H9 (cell line): ENCODE data around the gene AQP11. TPM values are rescaled to one million over a fixed set of nuclear protein-coding genes. Genes with fewer than 3 reads are reported as not detected.

Source experiments
- DNase-seq: peaks from one replicate; pipeline ENCODE4 v3.0.0-alpha.2; 2017
- H2AFZ ChIP-seq: one replicate; pipeline ENCODE4 v1.6.1; 2013; ENCODE audit warnings: mild to moderate bottlenecking, low read length, control low read depth, moderate library complexity
- H2AK5ac ChIP-seq: 2 replicates; pipeline ENCODE4 v1.6.1; 2013; ENCODE audit warnings: low read length, control low read depth, mixed read lengths; ENCODE audit not compliant: insufficient read length
- H2BK120ac ChIP-seq: one replicate; pipeline ENCODE4 v1.6.1; 2013; ENCODE audit warnings: low read depth, mild to moderate bottlenecking, low read length, control low read depth, inconsistent platforms; ENCODE audit not compliant: poor library complexity, severe bottlenecking
- H2BK12ac ChIP-seq: 2 replicates; pipeline ENCODE4 v1.6.1; 2013; ENCODE audit warnings: low read length, control low read depth, mixed read lengths, low read depth; ENCODE audit not compliant: insufficient read length
- H2BK15ac ChIP-seq: 2 replicates; pipeline ENCODE4 v1.6.1; 2013; ENCODE audit warnings: low read depth, low read length, control low read depth
- H2BK20ac ChIP-seq: one replicate; pipeline ENCODE4 v1.6.1; 2013; ENCODE audit warnings: low read depth, mild to moderate bottlenecking, low read length, control low read depth, inconsistent platforms; ENCODE audit not compliant: poor library complexity, severe bottlenecking
- H2BK5ac ChIP-seq: 2 replicates; pipeline ENCODE4 v1.6.1; 2013; ENCODE audit warnings: low read length, control low read depth, mixed read lengths; ENCODE audit not compliant: insufficient read length
- H3K14ac ChIP-seq: 2 replicates; pipeline ENCODE4 v1.6.1; 2013; ENCODE audit warnings: low read length, control low read depth; ENCODE audit not compliant: insufficient read depth
- H3K18ac ChIP-seq: 2 replicates; pipeline ENCODE4 v1.6.1; 2013; ENCODE audit warnings: low read depth, mild to moderate bottlenecking, mixed read lengths, low read length, control low read depth; ENCODE audit not compliant: insufficient read length
- H3K23ac ChIP-seq: 2 replicates; pipeline ENCODE4 v1.6.1; 2013; ENCODE audit warnings: low read length, control low read depth, mixed read lengths, low read depth; ENCODE audit not compliant: insufficient read length
- H3K23me2 ChIP-seq: 2 replicates; pipeline ENCODE4 v1.6.1; 2013; ENCODE audit warnings: low read depth, mild to moderate bottlenecking, mixed read lengths, low read length, control low read depth; ENCODE audit not compliant: insufficient read length, poor library complexity, severe bottlenecking
- H3K27ac ChIP-seq: 2 replicates; pipeline ENCODE4 v1.5.1; 2013; ENCODE audit warnings: low read length, control low read depth, mixed read lengths, low read depth; ENCODE audit not compliant: insufficient read length
- H3K27me3 ChIP-seq: 2 replicates; pipeline ENCODE4 v1.6.1; 2013; ENCODE audit warnings: low read length, control low read depth, inconsistent platforms; ENCODE audit not compliant: insufficient read depth
- H3K4ac ChIP-seq: 2 replicates; pipeline ENCODE4 v1.6.1; 2013; ENCODE audit warnings: low read depth, mild to moderate bottlenecking, control low read depth, inconsistent platforms, low read length, moderate library complexity
- H3K4me1 ChIP-seq: 2 replicates; pipeline ENCODE4 v1.6.1; 2013; ENCODE audit warnings: low read length, control low read depth, inconsistent platforms; ENCODE audit not compliant: insufficient read depth
- H3K4me2 ChIP-seq: 2 replicates; pipeline ENCODE4 v1.6.1; 2013; ENCODE audit warnings: low read length, control low read depth, mixed read lengths; ENCODE audit not compliant: insufficient read length, insufficient read depth
- H3K56ac ChIP-seq: 2 replicates; pipeline ENCODE4 v1.6.1; 2013; ENCODE audit warnings: low read depth, mild to moderate bottlenecking, mixed read lengths, low read length, control low read depth; ENCODE audit not compliant: insufficient read length
- H3K79me1 ChIP-seq: 2 replicates; pipeline ENCODE4 v1.6.1; 2013; ENCODE audit warnings: low read depth, mild to moderate bottlenecking, moderate library complexity, low read length, control low read depth, inconsistent platforms; ENCODE audit not compliant: insufficient read depth, poor library complexity, severe bottlenecking
- H3K79me2 ChIP-seq: 2 replicates; pipeline ENCODE4 v1.6.1; 2013; ENCODE audit warnings: low read length, control low read depth, inconsistent platforms; ENCODE audit not compliant: insufficient read depth
- H3K9ac ChIP-seq: 2 replicates; pipeline ENCODE4 v1.6.1; 2013; ENCODE audit warnings: low read length, control low read depth, mixed read lengths; ENCODE audit not compliant: insufficient read length; ENCODE audit errors: extremely low read depth
- H3K9me3 ChIP-seq: one replicate; pipeline ENCODE4 v1.6.1; 2013; ENCODE audit warnings: low read depth, low read length, inconsistent platforms; ENCODE audit not compliant: control insufficient read depth
- H3T11ph ChIP-seq: one replicate; pipeline ENCODE4 v1.6.1; 2013; ENCODE audit warnings: mild to moderate bottlenecking, low read length, control low read depth, inconsistent platforms
- H4K20me1 ChIP-seq: one replicate; pipeline ENCODE4 v1.6.1; 2013; ENCODE audit not compliant: control insufficient read depth, insufficient read length, insufficient read depth
- H4K5ac ChIP-seq: 2 replicates; pipeline ENCODE4 v1.6.1; 2013; ENCODE audit warnings: low read depth, mild to moderate bottlenecking, mixed read lengths, low read length, control low read depth; ENCODE audit not compliant: insufficient read length
- H4K8ac ChIP-seq: replicated peaks from 2 replicates; pipeline ENCODE4 v1.6.1; 2013; ENCODE audit warnings: low read length, control low read depth, mixed read lengths, low read depth; ENCODE audit not compliant: insufficient read length
- H4K91ac ChIP-seq: 2 replicates; pipeline ENCODE4 v1.6.1; 2013; ENCODE audit warnings: low read depth, mild to moderate bottlenecking, moderate library complexity, mixed read lengths, low read length, control low read depth; ENCODE audit not compliant: insufficient read length
- H3K27ac Mint-ChIP-seq, 3 experiments: 2 replicates in 2 of 3; 3 replicates in 1 of 3; pipeline ENCODE4 v1.8.0; 2020 to 2021; ENCODE audit warnings: mixed read lengths in 3 of 3, mild to moderate bottlenecking in 1 of 3, moderate library complexity in 1 of 3
- H3K27me3 Mint-ChIP-seq: 2 replicates; pipeline ENCODE4 v1.8.0; 2021; ENCODE audit warnings: low read depth, mild to moderate bottlenecking, moderate library complexity, mixed read lengths
- H3K36me3 Mint-ChIP-seq, 3 experiments: 2 replicates in 2 of 3; 3 replicates in 1 of 3; pipeline ENCODE4 v1.8.0; 2020 to 2021; ENCODE audit warnings: low read depth in 3 of 3, mixed read lengths in 3 of 3; ENCODE audit not compliant: insufficient read depth in 1 of 3
- H3K4me1 Mint-ChIP-seq, 2 experiments: 2 replicates each; pipeline ENCODE4 v1.8.0; 2020; ENCODE audit warnings: mixed read lengths in 2 of 2
- H3K4me3 Mint-ChIP-seq, 2 experiments: 2 replicates in 1 of 2; 3 replicates in 1 of 2; pipeline ENCODE4 v1.8.0; 2020 to 2021; ENCODE audit warnings: mild to moderate bottlenecking in 2 of 2, mixed read lengths in 2 of 2, moderate library complexity in 1 of 2
- H3K9me3 Mint-ChIP-seq, 2 experiments: 2 replicates in 1 of 2; 3 replicates in 1 of 2; pipeline ENCODE4 v1.8.0; 2020; ENCODE audit warnings: mild to moderate bottlenecking in 2 of 2, mixed read lengths in 2 of 2, moderate library complexity in 1 of 2
- WGBS: extraction: QIAGEN DNeasy Blood & Tissue Kit; methylation state at CpG from one replicate; pipeline ENCODE4 v1.1.7; 2013; ENCODE audit warnings: missing lambda C conversion rate, low lambda C conversion rate, mixed read lengths; ENCODE audit not compliant: insufficient read length; ENCODE audit errors: extremely low coverage; 5-methylcytosine and 5-hydroxymethylcytosine counted together
- total RNA-seq: library from RNA; stranded (reverse); gene quantifications from 2 replicates; pipeline ENCODE4 v1.2.1, GENCODE V29; 2021
- TF ChIP-seq, protein P1 (sequence below): fragments of 200-600 bp; sonication (generic); conservative IDR thresholded peaks from 3 replicates; pipeline ENCODE4 v1.8.0; 2021; ENCODE audit warnings: antibody characterized with exemption, mild to moderate bottlenecking

AQP11 gene
- total RNA-seq, 1 experiment from 2014 or later: 1.1 TPM

GRCh38 chr11:77602381-77603088 lies 12.8 kb downstream of the AQP11 start:
- H3K36me3 Mint-ChIP-seq: peaks cover 4 to 14% (median 6%) of the 10 kb centered on the region in 3 experiments; a peak in 5 of 7 replicates

More at GRCh38 chr11:77602381-77603088, 12.8 kb downstream of the AQP11 start:
- Histone ChIP-seq H4K5ac (no peak overlapping the region), H4K91ac (no peak overlapping the region), H3K23ac (no peak overlapping the region), H3K56ac (no peak overlapping the region), H4K20me1 (no peaks in the 10 kb centered on the region), H3T11ph (no peak overlapping the region), H3K4me1 (peaks cover 3% of the 10 kb centered on the region; the same call in 1 of the 2 replicates), H3K18ac (no peak overlapping the region), H2BK5ac (no peak overlapping the region), H3K14ac (no peak overlapping the region), H3K23me2 (no peaks in the 10 kb centered on the region), H3K79me1 (no peaks in the 10 kb centered on the region), H2BK20ac (no peak overlapping the region), H3K27ac (no peak overlapping the region), H3K4ac (no peak overlapping the region), H2BK120ac (no peak overlapping the region), H2AFZ (no peak overlapping the region), H2BK12ac (no peak overlapping the region), H3K9me3 (no peaks in the 10 kb centered on the region), H3K4me2 (no peak overlapping the region), H2AK5ac (no peak overlapping the region), H3K27me3 (no peaks in the 10 kb centered on the region), H4K8ac (no peak overlapping the region), H3K79me2 (no peaks in the 10 kb centered on the region), H3K9ac (no peak overlapping the region), H2BK15ac (no peak overlapping the region)
- Mint-ChIP-seq H3K27ac (peak overlapping the region in 1 of 3 experiments; percentile 49; a peak in 1 of 7 replicates), H3K4me1 (peaks cover 5 to 7% of the 10 kb centered on the region in 2 experiments), H3K9me3 (no peaks in the 10 kb centered on the region), H3K27me3 (no peaks in the 10 kb centered on the region), H3K4me3 (no peak overlapping the region)
- TF ChIP-seq, protein P1, sequence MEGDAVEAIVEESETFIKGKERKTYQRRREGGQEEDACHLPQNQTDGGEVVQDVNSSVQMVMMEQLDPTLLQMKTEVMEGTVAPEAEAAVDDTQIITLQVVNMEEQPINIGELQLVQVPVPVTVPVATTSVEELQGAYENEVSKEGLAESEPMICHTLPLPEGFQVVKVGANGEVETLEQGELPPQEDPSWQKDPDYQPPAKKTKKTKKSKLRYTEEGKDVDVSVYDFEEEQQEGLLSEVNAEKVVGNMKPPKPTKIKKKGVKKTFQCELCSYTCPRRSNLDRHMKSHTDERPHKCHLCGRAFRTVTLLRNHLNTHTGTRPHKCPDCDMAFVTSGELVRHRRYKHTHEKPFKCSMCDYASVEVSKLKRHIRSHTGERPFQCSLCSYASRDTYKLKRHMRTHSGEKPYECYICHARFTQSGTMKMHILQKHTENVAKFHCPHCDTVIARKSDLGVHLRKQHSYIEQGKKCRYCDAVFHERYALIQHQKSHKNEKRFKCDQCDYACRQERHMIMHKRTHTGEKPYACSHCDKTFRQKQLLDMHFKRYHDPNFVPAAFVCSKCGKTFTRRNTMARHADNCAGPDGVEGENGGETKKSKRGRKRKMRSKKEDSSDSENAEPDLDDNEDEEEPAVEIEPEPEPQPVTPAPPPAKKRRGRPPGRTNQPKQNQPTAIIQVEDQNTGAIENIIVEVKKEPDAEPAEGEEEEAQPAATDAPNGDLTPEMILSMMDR: no peak
- DNase-seq: no peak
- WGBS: no CpG with 5 or more reads among the region's 3 CpGs
